ENCODE measurements around the gene WWOX.

WWOX gene

GRCh38 chr16:78648517-78648916, 549.1 kb downstream of the WWOX start:
- TF ChIP-seq, protein P1, sequence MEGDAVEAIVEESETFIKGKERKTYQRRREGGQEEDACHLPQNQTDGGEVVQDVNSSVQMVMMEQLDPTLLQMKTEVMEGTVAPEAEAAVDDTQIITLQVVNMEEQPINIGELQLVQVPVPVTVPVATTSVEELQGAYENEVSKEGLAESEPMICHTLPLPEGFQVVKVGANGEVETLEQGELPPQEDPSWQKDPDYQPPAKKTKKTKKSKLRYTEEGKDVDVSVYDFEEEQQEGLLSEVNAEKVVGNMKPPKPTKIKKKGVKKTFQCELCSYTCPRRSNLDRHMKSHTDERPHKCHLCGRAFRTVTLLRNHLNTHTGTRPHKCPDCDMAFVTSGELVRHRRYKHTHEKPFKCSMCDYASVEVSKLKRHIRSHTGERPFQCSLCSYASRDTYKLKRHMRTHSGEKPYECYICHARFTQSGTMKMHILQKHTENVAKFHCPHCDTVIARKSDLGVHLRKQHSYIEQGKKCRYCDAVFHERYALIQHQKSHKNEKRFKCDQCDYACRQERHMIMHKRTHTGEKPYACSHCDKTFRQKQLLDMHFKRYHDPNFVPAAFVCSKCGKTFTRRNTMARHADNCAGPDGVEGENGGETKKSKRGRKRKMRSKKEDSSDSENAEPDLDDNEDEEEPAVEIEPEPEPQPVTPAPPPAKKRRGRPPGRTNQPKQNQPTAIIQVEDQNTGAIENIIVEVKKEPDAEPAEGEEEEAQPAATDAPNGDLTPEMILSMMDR (conservative IDR thresholded peaks at IDR 0.05; ENCODE audit: low read depth, low read length) = no peak
- no peaks in the 10 kb centered on the region for H3K36me3 ChIP-seq (ENCODE audit: insufficient read depth)
- H3K4me1 ChIP-seq (ENCODE audit: low read depth, poor library complexity, severe bottlenecking) = no peaks in the 10 kb centered on the region
- no peak overlapping the region for H3K9ac ChIP-seq
- H4K20me1 ChIP-seq (ENCODE audit: insufficient read depth) = no peaks in the 10 kb centered on the region
- H3K27me3 ChIP-seq (ENCODE audit: insufficient read depth, low read depth) = no peaks in the 10 kb centered on the region
- H3K79me2 ChIP-seq (ENCODE audit: insufficient read depth, low read depth) = no peaks in the 10 kb centered on the region
- no peak overlapping the region for H3K27ac ChIP-seq
- no peak overlapping the region for H2AFZ ChIP-seq (ENCODE audit: low read depth)
- H3K4me2 ChIP-seq = no peak overlapping the region
- H3K4me3 ChIP-seq (IDR thresholded peaks at IDR 0.05; ENCODE audit: insufficient read depth, low read depth, low read length) = no peak overlapping the region

DNA sequence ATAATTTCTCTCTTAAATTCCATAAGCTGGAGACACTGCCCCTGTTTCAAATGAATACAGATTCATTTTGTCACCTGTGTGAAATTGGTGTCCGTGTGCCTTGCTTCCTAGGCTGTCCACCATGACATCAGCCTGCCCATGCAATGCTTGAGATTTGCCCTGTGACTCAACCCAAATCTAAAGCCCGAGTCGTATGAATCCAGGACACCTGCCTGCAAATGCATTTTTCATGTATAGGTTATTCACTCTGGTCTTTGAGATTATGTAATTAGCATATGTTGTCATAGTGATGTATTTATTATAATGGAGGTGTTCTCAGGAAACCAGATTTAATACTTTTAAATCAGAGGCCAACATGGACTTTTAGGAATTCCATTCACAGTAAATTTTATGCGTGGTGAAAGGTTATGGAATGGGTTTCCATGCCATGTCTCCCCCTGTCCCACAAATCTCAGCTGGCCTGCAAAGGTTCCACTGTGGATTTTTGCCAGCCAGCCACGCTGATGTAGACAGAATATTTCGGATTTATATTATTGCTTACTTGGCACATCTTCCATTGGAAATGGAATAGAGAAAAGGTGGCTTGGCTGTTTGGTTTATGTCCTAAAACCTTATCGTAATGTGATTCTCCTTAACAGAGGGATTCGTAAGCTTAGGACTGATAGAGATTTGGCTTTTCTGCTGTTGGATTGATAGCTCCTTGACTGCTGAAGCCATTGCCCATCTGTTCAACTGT, 551.1 kb downstream of the WWOX start:
- Histone ChIP-seq H3K27ac (no peak overlapping the region), H2AFZ (ENCODE audit: low read depth) (no peak overlapping the region), H3K4me3 (IDR thresholded peaks at IDR 0.05; ENCODE audit: insufficient read depth, low read depth, low read length) (no peak overlapping the region), H4K20me1 (ENCODE audit: insufficient read depth) (no peaks in the 10 kb centered on the region), H3K4me1 (ENCODE audit: low read depth, poor library complexity, severe bottlenecking) (no peaks in the 10 kb centered on the region), H3K9ac (no peak overlapping the region), H3K27me3 (ENCODE audit: insufficient read depth, low read depth) (no peaks in the 10 kb centered on the region), H3K36me3 (ENCODE audit: insufficient read depth) (no peaks in the 10 kb centered on the region), H3K79me2 (ENCODE audit: insufficient read depth, low read depth) (no peaks in the 10 kb centered on the region), H3K4me2 (no peak overlapping the region)
- TF ChIP-seq, protein P1 (conservative IDR thresholded peaks at IDR 0.05; ENCODE audit: low read depth, low read length) = no peak

- H3K4me3 ChIP-seq (IDR thresholded peaks at IDR 0.05; ENCODE audit: insufficient read depth, low read depth, low read length) = no peak overlapping the region
- no peak overlapping the region for H2AFZ ChIP-seq (ENCODE audit: low read depth)
- no peaks in the 10 kb centered on the region for H4K20me1 ChIP-seq (ENCODE audit: insufficient read depth)
- H3K27ac ChIP-seq = no peak overlapping the region
- H3K27me3 ChIP-seq (ENCODE audit: insufficient read depth, low read depth) = no peaks in the 10 kb centered on the region
- H3K9ac ChIP-seq = no peak overlapping the region
- H3K79me2 ChIP-seq (ENCODE audit: insufficient read depth, low read depth) = no peaks in the 10 kb centered on the region
- no peak overlapping the region for H3K4me2 ChIP-seq
- no peaks in the 10 kb centered on the region for H3K4me1 ChIP-seq (ENCODE audit: low read depth, poor library complexity, severe bottlenecking)
- TF ChIP-seq, protein P1 (conservative IDR thresholded peaks at IDR 0.05; ENCODE audit: low read depth, low read length) = no peak
- no peaks in the 10 kb centered on the region for H3K36me3 ChIP-seq (ENCODE audit: insufficient read depth)
Measured at GRCh38 chr16:78654929-78655328, 555.5 kb downstream of the WWOX start.

DNA sequence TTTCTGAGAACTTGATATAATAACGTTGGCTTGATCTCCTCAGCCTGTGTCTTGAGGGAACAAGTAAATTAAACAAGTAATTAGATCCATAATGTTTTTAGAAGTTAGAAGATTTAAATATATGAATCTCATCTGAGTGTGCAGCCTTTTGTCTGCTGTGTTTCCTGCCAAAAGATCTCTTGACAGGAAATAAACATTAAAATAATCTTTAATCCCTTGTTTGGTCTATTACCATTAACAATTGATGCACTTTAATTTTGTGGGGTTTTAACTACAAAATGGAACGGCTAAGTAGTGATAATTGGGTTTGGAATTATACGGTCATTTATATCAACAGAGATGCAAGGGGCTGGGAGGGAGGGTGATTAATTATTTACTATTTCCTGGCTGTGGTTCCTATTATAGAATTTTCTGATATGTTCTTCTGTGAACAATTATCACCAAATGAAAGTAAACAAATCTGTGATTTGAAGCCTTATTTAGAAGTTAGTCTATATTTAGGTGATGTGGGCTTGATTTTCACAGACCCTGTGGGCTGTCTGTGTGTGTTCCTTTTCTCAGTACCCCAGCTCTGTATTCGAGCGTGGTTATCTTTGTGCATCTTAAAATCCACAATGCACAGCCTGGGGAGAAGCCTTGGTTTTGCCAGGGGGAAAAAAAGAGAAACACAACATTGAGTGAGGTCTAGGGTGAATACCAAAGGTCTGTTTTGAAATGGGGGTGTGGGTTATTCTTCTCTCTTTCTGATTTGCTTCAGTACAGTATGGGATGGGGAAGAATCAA, 556.1 kb downstream of the WWOX start:
- Histone ChIP-seq H4K20me1 (ENCODE audit: insufficient read depth) (no peaks in the 10 kb centered on the region), H3K4me3 (IDR thresholded peaks at IDR 0.05; ENCODE audit: insufficient read depth, low read depth, low read length) (no peak overlapping the region), H2AFZ (ENCODE audit: low read depth) (no peak overlapping the region), H3K4me1 (ENCODE audit: low read depth, poor library complexity, severe bottlenecking) (no peaks in the 10 kb centered on the region), H3K9ac (no peak overlapping the region), H3K4me2 (no peak overlapping the region), H3K27me3 (ENCODE audit: insufficient read depth, low read depth) (no peaks in the 10 kb centered on the region), H3K27ac (no peak overlapping the region), H3K79me2 (ENCODE audit: insufficient read depth, low read depth) (no peaks in the 10 kb centered on the region), H3K36me3 (ENCODE audit: insufficient read depth) (no peaks in the 10 kb centered on the region)
- TF ChIP-seq, protein P1 (conservative IDR thresholded peaks at IDR 0.05; ENCODE audit: low read depth, low read length) = no peak

All from KMS-11 (cell line).